ENCODE results near the gene RIT2. TPM values are rescaled to one million over a fixed set of nuclear protein-coding genes. Genes with fewer than 3 reads are reported as not detected.

Gene RIT2
- total RNA-seq, 4 donors from 2014 or later = not detected

- H3K36me3 ChIP-seq = no peaks in the 10 kb centered on the region
- H3K9me3 ChIP-seq = no peaks in the 10 kb centered on the region
- H3K27me3 ChIP-seq = no peaks in the 10 kb centered on the region
- H3K27ac ChIP-seq = no peak overlapping the region
- no peak overlapping the region for H3K4me3 ChIP-seq
- WGBS, 2 donors = 55 to 77% methylated on average over 3 of the region's 3 CpGs
- TF ChIP-seq EP300 (IDR thresholded peaks at IDR 0.05) = no peak
- TF ChIP-seq CTCF (IDR thresholded peaks at IDR 0.05) = no peak
- no peak for TF ChIP-seq POLR2A (IDR thresholded peaks at IDR 0.05)
- no peak for DNase-seq (ENCODE audit: low spot score in 2 of 2)
- no peaks in the 10 kb centered on the region for H3K4me1 ChIP-seq
These were observed 232.3 kb downstream of the RIT2 start for GRCh38 chr18:42883169-42883568.

GRCh38 chr18:42882122-42882521 lies 233.4 kb downstream of the RIT2 start:
- no peaks in the 10 kb centered on the region for H3K9me3 ChIP-seq
- TF ChIP-seq POLR2A (IDR thresholded peaks at IDR 0.05) (no peak), EP300 (IDR thresholded peaks at IDR 0.05) (no peak), CTCF (IDR thresholded peaks at IDR 0.05) (no peak)
- no peak overlapping the region for H3K27ac ChIP-seq
- no peak for DNase-seq (ENCODE audit: low spot score in 2 of 2)
- no peaks in the 10 kb centered on the region for H3K27me3 ChIP-seq
- H3K36me3 ChIP-seq = no peaks in the 10 kb centered on the region
- WGBS, 2 donors = 92 to 93% methylated on average over 3 of the region's 3 CpGs
- H3K4me1 ChIP-seq = no peaks in the 10 kb centered on the region
- H3K4me3 ChIP-seq = no peak overlapping the region

- DNase-seq (ENCODE audit: low spot score in 2 of 2) = no peak
- H3K4me1 ChIP-seq = no peaks in the 10 kb centered on the region
- TF ChIP-seq EP300 (IDR thresholded peaks at IDR 0.05) = no peak
- TF ChIP-seq CTCF (IDR thresholded peaks at IDR 0.05) = no peak
- no peak for TF ChIP-seq POLR2A (IDR thresholded peaks at IDR 0.05)
- no peaks in the 10 kb centered on the region for H3K36me3 ChIP-seq
- no peak overlapping the region for H3K4me3 ChIP-seq
- H3K27ac ChIP-seq = no peak overlapping the region
- no peaks in the 10 kb centered on the region for H3K27me3 ChIP-seq
- 65 to 73% methylated on average over 2 of the region's 2 CpGs for WGBS, 2 donors
- H3K9me3 ChIP-seq = no peaks in the 10 kb centered on the region
These were observed 242.6 kb downstream of the RIT2 start for GRCh38 chr18:42872838-42873237.

- TF ChIP-seq POLR2A (IDR thresholded peaks at IDR 0.05) (no peak), CTCF (IDR thresholded peaks at IDR 0.05) (no peak), EP300 (IDR thresholded peaks at IDR 0.05) (no peak)
- Histone ChIP-seq H3K36me3 (no peaks in the 10 kb centered on the region), H3K4me3 (no peak overlapping the region), H3K4me1 (no peaks in the 10 kb centered on the region), H3K27me3 (no peaks in the 10 kb centered on the region), H3K27ac (no peak overlapping the region), H3K9me3 (no peaks in the 10 kb centered on the region)
- no peak for DNase-seq (ENCODE audit: low spot score in 2 of 2)
These were observed 250.6 kb downstream of the RIT2 start for GRCh38 chr18:42864876-42865275.

GRCh38 chr18:42861271-42861670 lies 254.2 kb downstream of the RIT2 start:
- Histone ChIP-seq H3K4me3 (no peak overlapping the region), H3K27me3 (no peaks in the 10 kb centered on the region), H3K9me3 (no peaks in the 10 kb centered on the region), H3K27ac (no peak overlapping the region), H3K4me1 (no peaks in the 10 kb centered on the region), H3K36me3 (no peaks in the 10 kb centered on the region)
- TF ChIP-seq EP300 (IDR thresholded peaks at IDR 0.05) (no peak), POLR2A (IDR thresholded peaks at IDR 0.05) (no peak), CTCF (IDR thresholded peaks at IDR 0.05) (no peak)
- no peak for DNase-seq (ENCODE audit: low spot score in 2 of 2)

All from tibial nerve (tissue), 4 donors.